Measurements from ENCODE around the gene TTC27.

- TF ChIP-seq CTCF (conservative IDR thresholded peaks at IDR 0.05 in 1 of 2, IDR thresholded peaks at IDR 0.05 in 1 of 2; ENCODE audit: extremely low read depth in 1 of 2, insufficient read depth in 1 of 2, low read depth in 1 of 2, low read length in 2 of 2) (no peak), EZH2 (IDR thresholded peaks at IDR 0.05; ENCODE audit: borderline replicate concordance, low read length) (no peak)
Observed at GRCh38 chr2:32847734-32848133, 219.9 kb downstream of the TTC27 start.
